ENCODE results near the gene ADIG. TPM values are rescaled to one million over a fixed set of nuclear protein-coding genes. Genes with fewer than 3 reads are reported as not detected.

Gene ADIG
- total RNA-seq, 5 donors from 2014 or later (not counting 1 experiment from before 2014, with no cell fraction given): not detected

GRCh38 chr20:38607351-38607750, 26.4 kb downstream of the ADIG start:
- ChIA-PET CTCF (no interaction called here), POLR2A (no interaction called here)
- H3K4me1 ChIP-seq (ENCODE audit: control insufficient read depth in 1 of 2, extremely low read depth in 1 of 2, insufficient read depth in 2 of 2, low read length in 2 of 2): no peaks in the 10 kb centered on the region
- H3K9me3 ChIP-seq: no peaks in the 10 kb centered on the region
- Mint-ChIP-seq H3K27me3 (peaks cover 34 to 49% of the 10 kb centered on the region in 2 donors), H3K4me3 (no peak overlapping the region), H3K9me3 (no peaks in the 10 kb centered on the region), H3K36me3 (no peaks in the 10 kb centered on the region), H3K4me1 (peaks cover 0 to under 1% (median 0%) of the 10 kb centered on the region in 3 donors), H3K27ac (no peak overlapping the region)
- DNase-seq: no peak
- ATAC-seq (replicated peaks in 1 of 4): no peak
- peaks cover 4 to 19% of the 10 kb centered on the region in 2 experiments for H3K27me3 ChIP-seq (replicated peaks in 1 of 2; ENCODE audit: control insufficient read depth in 2 of 2, extremely low read depth in 1 of 2, insufficient read depth in 2 of 2, low read length in 1 of 2)
- no peaks in the 10 kb centered on the region for H3K36me3 ChIP-seq (ENCODE audit: control insufficient read depth in 2 of 2, extremely low read depth in 1 of 2, insufficient read depth in 1 of 2, low read length in 1 of 2)
- 38% methylated on average over 6 of the region's 12 CpGs for WGBS (ENCODE audit: insufficient coverage)
- no peak overlapping the region for H3K4me3 ChIP-seq (ENCODE audit: control insufficient read depth in 1 of 2, extremely low read depth in 1 of 2, low read length in 1 of 2)
- no peak overlapping the region for H3K27ac ChIP-seq (ENCODE audit: low read length)

DNA sequence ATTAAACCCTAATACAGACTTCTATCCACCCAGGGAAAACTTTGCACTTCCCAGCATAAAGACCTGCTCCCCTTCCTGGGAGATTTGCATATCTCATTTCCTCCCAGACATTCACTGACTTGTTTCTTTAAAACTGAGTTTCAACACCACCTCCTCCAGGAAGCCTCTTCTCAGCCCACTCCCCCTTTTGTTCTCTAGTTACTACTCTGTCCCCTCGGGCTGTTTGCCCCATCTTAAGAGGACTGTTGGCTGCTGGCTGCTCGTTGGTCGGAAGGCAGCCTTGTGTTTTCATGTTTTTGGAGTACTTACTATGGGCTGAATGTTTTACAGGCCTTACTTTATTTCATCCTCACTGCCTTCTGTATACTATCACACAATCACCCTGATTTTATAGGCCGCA, 27.2 kb downstream of the ADIG start:
- no peak overlapping the region for H3K4me3 Mint-ChIP-seq
- WGBS (ENCODE audit: insufficient coverage): 88% methylated on average over 1 of the region's 4 CpGs
- H3K4me3 ChIP-seq (ENCODE audit: control insufficient read depth in 1 of 2, extremely low read depth in 1 of 2, low read length in 1 of 2): no peak overlapping the region
- CTCF ChIA-PET: no interaction called here
- peaks cover 31 to 41% of the 10 kb centered on the region in 2 donors for H3K27me3 Mint-ChIP-seq
- H3K36me3 ChIP-seq (ENCODE audit: control insufficient read depth in 2 of 2, extremely low read depth in 1 of 2, insufficient read depth in 1 of 2, low read length in 1 of 2): no peaks in the 10 kb centered on the region
- H3K27ac ChIP-seq (ENCODE audit: low read length): no peak overlapping the region
- H3K4me1 ChIP-seq (ENCODE audit: control insufficient read depth in 1 of 2, extremely low read depth in 1 of 2, insufficient read depth in 2 of 2, low read length in 2 of 2): no peaks in the 10 kb centered on the region
- no peaks in the 10 kb centered on the region for H3K9me3 ChIP-seq
- no peaks in the 10 kb centered on the region for H3K36me3 Mint-ChIP-seq
- no peaks in the 10 kb centered on the region for H3K9me3 Mint-ChIP-seq
- H3K27ac Mint-ChIP-seq: no peak overlapping the region
- POLR2A ChIA-PET: no interaction called here
- H3K4me1 Mint-ChIP-seq: no peaks in the 10 kb centered on the region
- DNase-seq (no peak), ATAC-seq (replicated peaks in 1 of 4) (no peak)
- H3K27me3 ChIP-seq (replicated peaks in 1 of 2; ENCODE audit: control insufficient read depth in 2 of 2, extremely low read depth in 1 of 2, insufficient read depth in 2 of 2, low read length in 1 of 2): peaks cover 4 to 14% of the 10 kb centered on the region in 2 experiments

DNA sequence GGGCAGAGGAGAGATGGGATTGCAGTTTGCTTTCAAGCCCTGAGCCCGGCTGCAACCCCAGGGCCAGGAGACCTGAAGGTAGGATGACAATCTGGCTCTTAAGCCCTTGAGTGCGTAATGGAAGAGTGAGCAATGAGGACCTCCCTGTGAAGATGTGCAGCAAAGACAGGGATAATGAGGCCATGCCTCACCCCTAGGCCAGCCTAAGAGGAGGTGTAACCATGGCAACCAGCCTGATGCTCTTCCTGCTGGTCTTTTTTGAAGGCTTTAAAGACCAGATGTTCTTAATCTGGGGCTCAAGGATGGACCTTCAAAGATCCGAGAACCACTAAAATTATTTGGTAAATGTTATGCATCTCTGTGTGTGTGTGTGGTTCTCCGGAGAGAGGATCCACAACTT, 28.8 kb downstream of the ADIG start:
- POLR2A ChIA-PET: no interaction called here
- Histone ChIP-seq H3K4me1 (ENCODE audit: control insufficient read depth in 1 of 2, extremely low read depth in 1 of 2, insufficient read depth in 2 of 2, low read length in 2 of 2) (no peaks in the 10 kb centered on the region), H3K27ac (ENCODE audit: low read length) (no peak overlapping the region), H3K9me3 (no peaks in the 10 kb centered on the region), H3K36me3 (ENCODE audit: control insufficient read depth in 2 of 2, extremely low read depth in 1 of 2, insufficient read depth in 1 of 2, low read length in 1 of 2) (no peaks in the 10 kb centered on the region), H3K27me3 (replicated peaks in 1 of 2; ENCODE audit: control insufficient read depth in 2 of 2, extremely low read depth in 1 of 2, insufficient read depth in 2 of 2, low read length in 1 of 2) (peaks cover 1 to 14% of the 10 kb centered on the region in 2 experiments), H3K4me3 (ENCODE audit: control insufficient read depth in 1 of 2, extremely low read depth in 1 of 2, low read length in 1 of 2) (no peak overlapping the region)
- DNase-seq (no peak), ATAC-seq (replicated peaks in 1 of 4) (no peak)
- CTCF ChIA-PET: no interaction called here
- Mint-ChIP-seq H3K27ac (no peak overlapping the region), H3K27me3 (peaks cover 24 to 34% of the 10 kb centered on the region in 2 donors), H3K36me3 (no peaks in the 10 kb centered on the region), H3K4me3 (no peak overlapping the region), H3K4me1 (no peaks in the 10 kb centered on the region), H3K9me3 (no peaks in the 10 kb centered on the region)
- WGBS (ENCODE audit: insufficient coverage): 100% methylated on average over 2 of the region's 4 CpGs

GRCh38 chr20:38610521-38610920, 29.5 kb downstream of the ADIG start:
- no peaks in the 10 kb centered on the region for H3K4me1 ChIP-seq (ENCODE audit: control insufficient read depth in 1 of 2, extremely low read depth in 1 of 2, insufficient read depth in 2 of 2, low read length in 2 of 2)
- no peaks in the 10 kb centered on the region for H3K36me3 Mint-ChIP-seq
- H3K36me3 ChIP-seq (ENCODE audit: control insufficient read depth in 2 of 2, extremely low read depth in 1 of 2, insufficient read depth in 1 of 2, low read length in 1 of 2): no peaks in the 10 kb centered on the region
- H3K4me1 Mint-ChIP-seq: no peaks in the 10 kb centered on the region
- H3K4me3 ChIP-seq (ENCODE audit: control insufficient read depth in 1 of 2, extremely low read depth in 1 of 2, low read length in 1 of 2): no peak overlapping the region
- H3K9me3 Mint-ChIP-seq: no peaks in the 10 kb centered on the region
- WGBS (ENCODE audit: insufficient coverage): 84% methylated on average over 4 of the region's 5 CpGs
- no peak for DNase-seq
- H3K9me3 ChIP-seq: no peaks in the 10 kb centered on the region
- H3K27ac Mint-ChIP-seq: no peak overlapping the region
- H3K4me3 Mint-ChIP-seq: no peak overlapping the region
- H3K27me3 Mint-ChIP-seq: peaks cover 22 to 27% of the 10 kb centered on the region in 2 donors
- ATAC-seq (replicated peaks in 1 of 4): no peak
- POLR2A ChIA-PET: no interaction called here
- no peak overlapping the region for H3K27ac ChIP-seq (ENCODE audit: low read length)
- CTCF ChIA-PET: no interaction called here
- peaks cover 0 to 18% of the 10 kb centered on the region in 2 experiments for H3K27me3 ChIP-seq (replicated peaks in 1 of 2; ENCODE audit: control insufficient read depth in 2 of 2, extremely low read depth in 1 of 2, insufficient read depth in 2 of 2, low read length in 1 of 2)

DNA sequence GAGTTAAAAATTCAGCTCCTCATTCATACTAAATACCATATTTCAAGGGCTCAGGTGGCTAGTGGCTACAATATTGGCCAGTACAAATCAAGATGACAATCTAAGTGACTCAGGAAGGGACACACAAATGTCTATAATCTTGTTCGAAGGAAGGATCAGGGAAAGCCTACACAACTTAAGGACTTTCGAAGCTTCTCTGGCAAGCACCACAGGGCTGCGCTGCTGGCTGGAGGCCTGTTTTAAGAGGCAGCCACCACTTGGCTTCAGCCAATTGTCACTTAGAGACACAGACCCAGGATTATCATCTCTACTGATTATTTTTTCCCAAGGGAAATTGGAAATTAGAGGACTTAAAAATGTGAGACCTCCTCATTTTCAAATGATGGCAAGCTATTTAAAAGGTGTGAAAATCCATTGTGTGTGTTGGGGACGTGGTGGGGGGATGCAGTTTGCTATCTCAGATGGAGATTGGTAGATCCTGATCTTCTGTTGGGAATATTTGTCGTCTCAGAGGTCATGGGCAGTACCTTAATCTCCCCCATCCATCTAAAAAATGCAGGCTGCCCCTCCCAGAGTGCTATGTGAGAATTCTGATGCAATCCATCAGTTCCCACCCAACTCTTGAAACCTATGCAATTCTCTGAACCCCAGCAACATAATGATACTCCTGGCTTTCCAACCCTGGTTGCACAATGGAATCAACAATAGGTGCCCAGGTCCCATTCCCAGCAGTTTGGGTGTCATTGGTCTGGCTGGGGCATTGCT, 31.9 kb downstream of the ADIG start:
- POLR2A ChIA-PET: no interaction called here
- ATAC-seq (replicated peaks in 1 of 4) (no peak), DNase-seq (no peak)
- no peaks in the 10 kb centered on the region for H3K4me1 ChIP-seq (ENCODE audit: control insufficient read depth in 1 of 2, extremely low read depth in 1 of 2, insufficient read depth in 2 of 2, low read length in 2 of 2)
- WGBS (ENCODE audit: insufficient coverage): 100% methylated on average over 2 of the region's 5 CpGs
- H3K36me3 ChIP-seq (ENCODE audit: control insufficient read depth in 2 of 2, extremely low read depth in 1 of 2, insufficient read depth in 1 of 2, low read length in 1 of 2): no peaks in the 10 kb centered on the region
- no peaks in the 10 kb centered on the region for H3K36me3 Mint-ChIP-seq
- H3K9me3 Mint-ChIP-seq: no peaks in the 10 kb centered on the region
- no peaks in the 10 kb centered on the region for H3K4me1 Mint-ChIP-seq
- peaks cover 20 to 21% of the 10 kb centered on the region in 2 donors for H3K27me3 Mint-ChIP-seq
- H3K27ac ChIP-seq (ENCODE audit: low read length): no peak overlapping the region
- H3K27ac Mint-ChIP-seq: no peak overlapping the region
- H3K9me3 ChIP-seq: no peaks in the 10 kb centered on the region
- CTCF ChIA-PET: no interaction called here
- H3K4me3 ChIP-seq (ENCODE audit: control insufficient read depth in 1 of 2, extremely low read depth in 1 of 2, low read length in 1 of 2): no peak overlapping the region
- peaks cover 0 to 29% of the 10 kb centered on the region in 2 experiments for H3K27me3 ChIP-seq (replicated peaks in 1 of 2; ENCODE audit: control insufficient read depth in 2 of 2, extremely low read depth in 1 of 2, insufficient read depth in 2 of 2, low read length in 1 of 2)
- H3K4me3 Mint-ChIP-seq: no peak overlapping the region

DNA sequence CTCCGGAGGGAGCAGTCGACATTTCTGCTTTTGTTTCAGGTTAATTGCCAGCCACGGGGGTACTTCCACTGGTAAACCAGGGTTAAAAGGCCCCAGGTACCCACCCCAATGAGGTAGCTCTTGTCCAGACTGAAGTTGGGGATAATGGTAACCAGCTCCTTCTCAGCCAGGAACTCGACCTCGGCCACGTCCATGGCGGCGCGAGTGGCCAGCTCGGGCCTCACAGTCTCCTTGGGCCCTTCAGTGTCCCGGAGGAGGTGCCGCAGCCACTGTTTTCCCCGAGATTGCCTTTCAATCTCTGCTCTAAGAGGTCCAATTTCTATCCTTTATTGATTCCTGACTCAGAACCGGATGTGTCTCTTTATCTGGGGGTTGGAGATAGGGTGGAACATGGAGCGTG, 34.3 kb downstream of the ADIG start:
- Histone ChIP-seq H3K4me1 (ENCODE audit: control insufficient read depth in 1 of 2, extremely low read depth in 1 of 2, insufficient read depth in 2 of 2, low read length in 2 of 2) (no peaks in the 10 kb centered on the region), H3K9me3 (no peaks in the 10 kb centered on the region), H3K4me3 (ENCODE audit: control insufficient read depth in 1 of 2, extremely low read depth in 1 of 2, low read length in 1 of 2) (no peak overlapping the region), H3K27me3 (replicated peaks in 1 of 2; ENCODE audit: control insufficient read depth in 2 of 2, extremely low read depth in 1 of 2, insufficient read depth in 2 of 2, low read length in 1 of 2) (peaks cover 0 to 32% of the 10 kb centered on the region in 2 experiments), H3K36me3 (ENCODE audit: control insufficient read depth in 2 of 2, extremely low read depth in 1 of 2, insufficient read depth in 1 of 2, low read length in 1 of 2) (no peaks in the 10 kb centered on the region), H3K27ac (ENCODE audit: low read length) (no peak overlapping the region)
- WGBS (ENCODE audit: insufficient coverage): 85% methylated on average over 12 of the region's 15 CpGs
- H3K36me3 Mint-ChIP-seq: no peaks in the 10 kb centered on the region
- CTCF ChIA-PET: no interaction called here
- no peaks in the 10 kb centered on the region for H3K4me1 Mint-ChIP-seq
- no peak overlapping the region for H3K27ac Mint-ChIP-seq
- DNase-seq (no peak), ATAC-seq (replicated peaks in 1 of 4) (no peak)
- no peak overlapping the region for H3K4me3 Mint-ChIP-seq
- no peaks in the 10 kb centered on the region for H3K9me3 Mint-ChIP-seq
- POLR2A ChIA-PET: no interaction called here
- peaks cover 29 to 31% of the 10 kb centered on the region in 2 donors for H3K27me3 Mint-ChIP-seq
